Iris pigment epithelial cell (primary cell): ENCODE data around the gene PRR14.
A peak's percentile ranks its signal among the peaks of the same experiment; 100 is the strongest.

Experiments
- DNase-seq: peaks from one replicate; pipeline ENCODE4 v3.0.0-alpha.2; 2011; ENCODE audit warnings: low read depth

Gene PRR14

GRCh38 chr16:30659507-30660423 is 9.0 kb downstream of the PRR14 start:
- peak; percentile 14 for DNase-seq

GRCh38 chr16:30660424-30661261 is 9.9 kb downstream of the PRR14 start:
- peak; percentile 68 for DNase-seq

GRCh38 chr16:30662449-30662848 is 11.7 kb downstream of the PRR14 start:
- DNase-seq = no peak

GRCh38 chr16:30663038-30663437 is 12.3 kb downstream of the PRR14 start:
- no peak for DNase-seq

GRCh38 chr16:30663820-30664219 is 13.1 kb downstream of the PRR14 start:
- no peak for DNase-seq

GRCh38 chr16:30664616-30665109 is 13.9 kb downstream of the PRR14 start:
- DNase-seq = no peak

GRCh38 chr16:30665155-30665829 is 14.5 kb downstream of the PRR14 start:
- DNase-seq = no peak

GRCh38 chr16:30665830-30666190 is 15.1 kb downstream of the PRR14 start:
- no peak for DNase-seq

- DNase-seq = peak; percentile 24
Measured at GRCh38 chr16:30666681-30667080, 15.9 kb downstream of the PRR14 start.

GRCh38 chr16:30667361-30667905 is 16.7 kb downstream of the PRR14 start:
- no peak for DNase-seq

- no peak for DNase-seq
Measured at GRCh38 chr16:30668393-30668792, 17.6 kb downstream of the PRR14 start.

- DNase-seq = no peak
Measured at GRCh38 chr16:30669026-30669902, 18.5 kb downstream of the PRR14 start.

- no peak for DNase-seq
Measured at GRCh38 chr16:30669903-30670824, 19.4 kb downstream of the PRR14 start.

- DNase-seq = no peak
Measured at GRCh38 chr16:30675143-30675542, 24.4 kb downstream of the PRR14 start.

- no peak for DNase-seq
Measured at GRCh38 chr16:30677931-30678585, 27.3 kb downstream of the PRR14 start.

- no peak for DNase-seq
Measured at GRCh38 chr16:30678586-30678970, 27.8 kb downstream of the PRR14 start.

- DNase-seq = no peak
Measured at GRCh38 chr16:30680326-30680725, 29.6 kb downstream of the PRR14 start.

- DNase-seq = no peak
Measured at GRCh38 chr16:30688701-30689100, 37.9 kb downstream of the PRR14 start.

- no peak for DNase-seq
Measured at GRCh38 chr16:30691907-30692306, 41.1 kb downstream of the PRR14 start.
